ENCODE measurements around the gene MFSD2B.
"Not testable (repeated sequence)": the region's sequence is repeated elsewhere in the genome, so short reads cannot be mapped to it uniquely, and the experiment has no call there.

MFSD2B gene

DNA sequence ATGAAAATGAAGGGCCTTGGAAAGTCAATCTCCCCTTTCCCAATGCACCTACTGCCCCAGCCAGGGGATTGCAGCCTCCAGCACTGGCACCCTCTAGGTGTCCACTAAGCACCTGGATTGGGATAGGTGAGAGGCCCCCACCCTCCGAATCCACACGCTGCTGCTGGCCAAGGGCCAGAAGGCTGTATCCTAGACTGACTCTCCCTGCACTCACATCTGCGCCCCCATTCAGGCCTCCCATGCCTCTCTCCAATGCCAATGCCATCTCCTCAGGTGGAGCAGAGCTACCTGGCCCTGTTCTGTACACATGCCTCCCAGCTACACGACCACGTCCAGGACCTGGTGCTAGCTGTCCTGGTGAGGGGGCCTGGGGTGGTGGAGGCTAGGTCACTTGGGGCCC is 9.8 kb downstream of the MFSD2B start:
- DNase-seq (ENCODE audit: low read depth in 2 of 2) = no peak

- DNase-seq (ENCODE audit: low read depth in 2 of 2) = no peak
Observed at GRCh38 chr2:24020244-24020643, 10.4 kb downstream of the MFSD2B start.

GRCh38 chr2:24021122-24021998 is 11.5 kb downstream of the MFSD2B start:
- no peak for DNase-seq (ENCODE audit: low read depth in 2 of 2)

DNA sequence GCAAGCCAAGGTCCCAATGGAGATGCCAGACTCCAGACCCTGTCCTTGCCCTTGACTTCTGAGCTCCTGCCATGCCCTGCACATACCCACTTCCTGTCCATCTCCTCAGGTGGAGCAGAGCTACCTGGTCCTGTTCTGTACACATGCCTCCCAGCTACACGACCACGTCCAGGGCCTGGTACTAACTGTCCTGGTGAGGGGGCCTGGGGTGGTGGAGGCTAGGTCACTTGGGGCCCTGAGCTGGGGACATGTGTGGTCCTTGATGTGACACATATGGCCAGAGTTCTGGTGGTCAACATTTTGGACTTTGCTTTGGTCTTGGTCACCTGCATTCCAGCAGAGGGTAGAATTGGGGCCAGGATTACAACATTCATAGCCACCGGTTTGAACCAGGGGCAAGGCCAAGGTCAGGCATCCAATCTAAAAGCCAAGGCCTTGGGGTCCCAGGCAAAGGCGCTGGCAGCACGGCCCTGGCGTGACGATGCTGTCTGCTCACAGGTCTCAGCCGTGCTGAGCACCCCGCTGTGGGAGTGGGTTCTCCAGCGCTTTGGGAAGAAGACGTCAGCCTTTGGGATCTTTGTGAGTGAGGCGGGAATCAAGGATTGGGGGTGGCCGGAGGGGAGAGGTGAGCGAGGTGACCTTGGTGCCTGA is 12.6 kb downstream of the MFSD2B start:
- DNase-seq (ENCODE audit: low read depth in 2 of 2) = no peak

DNA sequence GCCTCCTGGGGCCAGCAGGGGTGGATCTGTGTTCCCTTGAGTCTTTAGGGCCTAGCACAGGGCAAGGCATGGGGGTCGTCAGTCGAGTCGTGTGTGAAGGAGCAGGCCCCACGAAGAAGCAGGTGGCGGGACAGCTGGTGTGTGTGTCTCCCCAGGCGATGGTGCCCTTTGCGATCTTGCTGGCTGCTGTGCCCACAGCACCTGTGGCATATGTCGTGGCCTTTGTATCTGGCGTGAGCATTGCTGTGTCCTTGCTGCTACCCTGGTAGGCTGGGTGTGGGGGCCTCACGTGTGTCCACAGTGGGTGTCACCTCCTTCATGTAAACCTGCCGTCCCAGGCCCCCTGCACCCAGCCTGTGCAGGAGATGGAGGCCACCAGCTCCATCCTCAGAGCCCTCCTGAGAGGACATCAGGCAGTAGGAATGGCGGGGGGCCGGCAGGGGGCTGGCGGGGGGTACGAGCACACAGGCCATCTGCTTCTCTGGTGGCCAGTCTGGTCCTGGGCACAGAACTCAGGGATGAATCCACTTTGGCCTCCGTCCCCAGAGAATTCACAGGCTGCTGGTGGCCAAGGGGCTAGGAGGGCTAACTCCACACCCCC is 13.2 kb downstream of the MFSD2B start:
- DNase-seq (ENCODE audit: low read depth in 2 of 2) = no peak

GRCh38 chr2:24024018-24024417 is 14.1 kb downstream of the MFSD2B start:
- DNase-seq (ENCODE audit: low read depth in 2 of 2) = no peak

DNA sequence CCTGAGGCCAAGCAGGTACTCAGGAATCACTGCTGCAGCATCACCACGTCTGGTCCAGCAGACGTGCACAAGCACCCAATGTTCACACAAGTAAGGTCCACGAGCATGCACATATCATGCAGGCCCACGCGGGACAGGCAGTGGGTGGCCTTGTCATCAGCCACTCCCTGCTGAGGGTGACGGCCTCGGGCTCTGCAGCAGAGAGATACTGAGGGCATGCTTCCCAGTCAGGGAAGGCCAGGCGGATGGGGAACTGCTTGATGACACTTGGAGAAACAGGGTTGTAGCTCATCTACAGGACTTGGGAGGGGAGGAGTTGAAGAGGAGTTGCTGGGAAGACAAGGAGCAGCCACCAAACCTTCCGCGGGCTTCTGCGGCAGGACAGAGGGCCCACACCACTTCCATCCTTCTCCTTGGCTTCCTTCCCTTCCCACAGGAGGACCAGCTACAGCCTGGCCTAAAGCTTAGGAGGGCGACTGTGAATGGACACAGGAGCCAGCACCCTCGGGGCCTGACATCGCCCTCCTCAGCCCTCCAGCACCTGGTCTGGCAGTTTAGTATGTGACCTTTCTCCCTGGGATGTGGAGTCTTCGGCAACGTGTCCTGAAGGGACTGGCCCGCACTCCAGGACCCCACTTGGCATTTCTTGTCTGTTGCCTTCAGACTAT is 15.2 kb downstream of the MFSD2B start:
- no peak for DNase-seq (ENCODE audit: low read depth in 2 of 2)

DNA sequence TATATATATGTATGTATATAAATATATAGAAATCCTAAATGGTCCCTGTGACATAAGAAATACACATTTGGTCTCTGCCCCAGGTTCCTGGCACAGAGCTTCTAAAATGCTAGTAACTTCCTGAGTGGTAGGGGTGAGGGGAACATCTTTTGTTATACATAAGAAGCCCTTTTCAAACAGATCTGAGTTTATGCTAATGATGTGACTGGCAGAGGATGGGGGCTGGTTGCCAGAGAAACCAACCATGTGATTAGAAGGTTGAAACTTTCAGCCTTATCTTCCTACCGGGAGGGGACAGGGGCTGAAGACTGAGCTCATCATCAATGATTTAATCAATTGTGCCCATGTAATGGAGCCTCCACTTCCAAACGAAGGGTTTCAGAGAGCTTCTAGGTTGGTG is 16.3 kb downstream of the MFSD2B start:
- no peak for DNase-seq (ENCODE audit: low read depth in 2 of 2)

- DNase-seq (ENCODE audit: low read depth in 2 of 2) = no peak
Observed at GRCh38 chr2:24038786-24039499, 29.1 kb downstream of the MFSD2B start.

GRCh38 chr2:24040511-24040910 is 30.6 kb downstream of the MFSD2B start:
- no peak for DNase-seq (ENCODE audit: low read depth in 2 of 2)

DNA sequence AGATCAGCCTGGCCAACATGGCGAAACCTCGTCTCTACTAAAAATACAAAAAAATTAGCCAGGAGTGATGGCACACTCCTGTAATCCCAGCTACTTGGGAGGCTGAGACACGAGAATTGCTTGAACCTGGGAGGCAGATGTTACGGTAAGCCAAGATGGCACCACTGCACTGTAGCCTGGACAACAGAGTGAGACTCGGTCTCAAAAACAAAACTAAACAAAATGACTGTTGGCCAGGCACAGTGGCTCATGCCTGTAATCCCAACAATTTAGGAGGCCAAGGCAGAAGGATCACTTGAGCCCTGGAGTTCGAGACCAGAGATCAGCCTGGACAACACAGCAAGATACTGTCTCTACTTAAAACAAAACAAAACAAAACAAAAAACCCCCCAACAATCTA is 33.2 kb downstream of the MFSD2B start:
- not testable (repeated sequence) for DNase-seq (ENCODE audit: low read depth in 2 of 2)

GRCh38 chr2:24045511-24046508 is 35.9 kb downstream of the MFSD2B start:
- DNase-seq (ENCODE audit: low read depth in 2 of 2) = no peak

- DNase-seq (ENCODE audit: low read depth in 2 of 2) = no peak
Observed at GRCh38 chr2:24046599-24046929, 36.7 kb downstream of the MFSD2B start.

DNA sequence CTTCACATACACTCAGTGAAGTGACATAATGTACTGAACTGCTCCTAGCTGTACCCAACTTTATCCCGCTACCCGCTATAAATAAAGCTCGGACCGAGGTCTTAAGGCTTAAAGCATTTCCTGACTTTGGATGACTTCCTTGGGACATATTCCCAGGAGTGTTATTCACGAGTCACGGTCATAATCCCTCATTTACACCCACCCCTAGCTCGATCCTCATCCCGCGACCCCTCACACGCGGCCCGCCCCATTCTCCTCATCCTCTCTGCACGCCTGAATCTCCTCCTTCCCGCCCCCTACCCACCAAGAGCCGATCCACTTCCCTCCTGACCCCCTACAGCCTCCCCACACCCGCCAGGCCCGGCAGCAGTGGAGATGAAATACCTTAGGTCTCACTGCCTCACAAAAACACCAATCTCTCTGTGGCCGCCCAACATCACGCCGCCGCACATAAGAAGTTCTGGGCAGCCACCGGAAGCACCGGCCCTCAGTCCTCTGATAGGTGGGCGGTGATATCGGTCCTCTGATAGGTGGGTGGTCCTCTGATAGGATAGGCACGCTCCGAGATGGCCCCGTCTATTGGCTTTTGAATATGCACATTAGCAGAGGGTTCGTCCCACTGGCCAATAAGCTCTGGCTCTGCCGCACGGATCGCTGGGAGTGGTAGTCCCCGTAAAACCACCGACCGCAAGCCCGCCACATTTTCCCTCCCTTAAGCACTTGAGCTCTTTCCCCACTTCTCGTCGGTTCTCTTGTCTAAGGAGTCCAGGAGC is 37.2 kb downstream of the MFSD2B start, which contains the start of gene WDCP:
WDCP (minus strand) TSS at position 462 of the 773 bp plus-strand sequence. CDS start 7,897 bp downstream, outside the sequence.
- DNase-seq (ENCODE audit: low read depth in 2 of 2) = peak; percentile 86

- no peak for DNase-seq (ENCODE audit: low read depth in 2 of 2)
Observed at GRCh38 chr2:24047703-24048033, 37.8 kb downstream of the MFSD2B start.

GRCh38 chr2:24048769-24049484 is 39.0 kb downstream of the MFSD2B start:
- DNase-seq (ENCODE audit: low read depth in 2 of 2) = no peak

DNA sequence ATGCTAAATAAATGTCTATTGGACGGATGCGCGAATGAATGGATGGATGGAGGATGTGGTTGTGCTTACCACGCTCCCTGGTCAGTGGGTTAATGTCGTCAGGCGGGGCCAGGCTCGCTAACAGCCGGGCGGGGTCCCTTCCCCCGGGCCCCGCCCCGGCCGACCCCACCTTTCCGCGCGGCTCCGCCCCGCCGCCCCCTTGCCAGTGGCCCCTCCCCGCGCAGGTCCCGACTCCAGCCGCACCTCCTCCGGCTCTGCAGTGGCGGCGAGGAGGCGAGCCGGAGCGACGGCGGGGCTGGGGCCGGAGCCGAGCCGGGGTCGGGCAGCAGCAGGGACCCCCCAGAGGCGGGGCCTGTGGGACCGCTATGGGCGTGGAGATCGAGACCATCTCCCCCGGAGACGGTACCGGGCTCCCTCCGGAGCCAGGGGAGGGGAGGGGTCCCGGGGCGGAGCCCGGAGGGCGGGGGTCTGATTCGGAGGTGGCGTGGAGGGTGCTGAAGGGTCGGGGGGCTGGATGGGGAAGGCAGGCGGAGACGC is 39.7 kb downstream of the MFSD2B start, which contains the start of gene FKBP1B:
FKBP1B (plus strand) TSS at position 257 of the 537 bp plus-strand sequence; CDS start at position 366, 109 bp downstream.
- DNase-seq (ENCODE audit: low read depth in 2 of 2) = peak in 1 of 2 donors; percentile 25
